OCI-LY3 (cell line): ENCODE results near the gene ZSWIM5.

Experiments used
- CTCF ChIP-seq: fragments of 200-600, 300-600 bp; sonication (generic); IDR thresholded peaks from 2 replicates; pipeline ENCODE4 v1.5.1; 2014; ENCODE audit warnings: antibody characterized with exemption, low read length, low read depth
- EZH2phosphoT487 ChIP-seq: fragments of 200-600 bp; shearing (Covaris generic); IDR thresholded peaks from 2 replicates; pipeline ENCODE4 v1.6.1; 2018; ENCODE audit warnings: antibody characterized with exemption, mixed run types, low read depth

DNA sequence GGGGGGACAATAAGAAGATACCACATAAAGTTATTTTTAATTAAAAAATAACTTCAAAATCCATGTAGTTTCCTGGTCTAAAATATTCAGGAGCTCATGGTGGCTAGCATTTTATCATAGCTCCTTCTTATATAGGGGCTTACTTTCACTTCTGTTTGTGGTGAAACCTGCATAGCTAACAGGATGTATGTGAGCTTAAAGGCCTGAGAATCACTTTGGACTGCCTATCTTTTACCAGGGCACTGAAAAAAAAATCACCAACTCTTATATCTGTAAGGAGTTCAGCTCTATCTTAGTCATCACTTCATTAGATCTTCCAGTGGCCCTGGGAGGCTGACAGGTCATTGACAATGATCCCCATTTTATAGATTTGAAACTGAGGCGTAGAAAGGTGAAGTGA, 173.0 kb downstream of the ZSWIM5 start:
- no peak for TF ChIP-seq CTCF
- TF ChIP-seq EZH2phosphoT487 = no peak
